Measurements from ENCODE around the gene SPATA16. TPM values are rescaled to one million over a fixed set of nuclear protein-coding genes. Genes with fewer than 3 reads are reported as not detected.

Gene SPATA16
- total and polyA plus RNA-seq, 2 donors (not counting 3 experiments of a cell fraction or from before 2014, with no cell fraction given) = not detected

DNA sequence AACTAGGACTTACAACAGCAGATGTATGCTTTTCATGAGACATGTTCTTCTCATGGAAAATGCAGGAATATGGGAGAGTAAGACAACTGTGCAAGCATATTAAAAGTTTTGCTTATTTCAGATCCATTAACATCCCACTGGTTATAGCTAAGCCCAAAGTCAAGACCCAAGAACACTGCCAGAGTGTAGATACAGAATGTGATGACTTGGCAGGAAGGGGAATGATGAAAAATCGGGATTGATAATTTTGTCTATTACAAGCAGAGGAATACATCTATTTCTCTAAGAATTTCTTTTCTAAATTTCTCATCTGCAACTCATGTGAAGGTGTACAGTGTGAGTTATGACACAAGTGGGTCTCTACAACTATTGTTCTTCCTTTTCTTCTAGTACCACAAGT lies 76.4 kb downstream of the SPATA16 start:
- no peak overlapping the region for H3K4me2 ChIP-seq (ENCODE audit: insufficient read depth, low read length)
- no peak overlapping the region for H3K27ac ChIP-seq (ENCODE audit: insufficient read depth, low read depth, low read length)
- ChIA-PET POLR2A (no interaction called here), CTCF (interaction anchor here (0.7 kb wide), 1 partner anchor 313 kb away, joined by 3 read pairs; no protein-coding TSS in a partner anchor)
- DNase-seq (ENCODE audit: low read depth, low spot score) (no peak), FAIRE-seq (no peak)
- H3K4me1 ChIP-seq (ENCODE audit: control insufficient read depth, extremely low read depth, insufficient read depth, low read length) = no peaks in the 10 kb centered on the region
- no peak overlapping the region for H3K9ac ChIP-seq (replicated peaks; ENCODE audit: extremely low read depth, insufficient read depth, low read length)
- TF ChIP-seq, protein P1, sequence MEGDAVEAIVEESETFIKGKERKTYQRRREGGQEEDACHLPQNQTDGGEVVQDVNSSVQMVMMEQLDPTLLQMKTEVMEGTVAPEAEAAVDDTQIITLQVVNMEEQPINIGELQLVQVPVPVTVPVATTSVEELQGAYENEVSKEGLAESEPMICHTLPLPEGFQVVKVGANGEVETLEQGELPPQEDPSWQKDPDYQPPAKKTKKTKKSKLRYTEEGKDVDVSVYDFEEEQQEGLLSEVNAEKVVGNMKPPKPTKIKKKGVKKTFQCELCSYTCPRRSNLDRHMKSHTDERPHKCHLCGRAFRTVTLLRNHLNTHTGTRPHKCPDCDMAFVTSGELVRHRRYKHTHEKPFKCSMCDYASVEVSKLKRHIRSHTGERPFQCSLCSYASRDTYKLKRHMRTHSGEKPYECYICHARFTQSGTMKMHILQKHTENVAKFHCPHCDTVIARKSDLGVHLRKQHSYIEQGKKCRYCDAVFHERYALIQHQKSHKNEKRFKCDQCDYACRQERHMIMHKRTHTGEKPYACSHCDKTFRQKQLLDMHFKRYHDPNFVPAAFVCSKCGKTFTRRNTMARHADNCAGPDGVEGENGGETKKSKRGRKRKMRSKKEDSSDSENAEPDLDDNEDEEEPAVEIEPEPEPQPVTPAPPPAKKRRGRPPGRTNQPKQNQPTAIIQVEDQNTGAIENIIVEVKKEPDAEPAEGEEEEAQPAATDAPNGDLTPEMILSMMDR (IDR thresholded peaks at IDR 0.05; ENCODE audit: extremely low read depth in 1 of 2, insufficient read depth in 1 of 2, low read depth in 1 of 2, low read length in 2 of 2) = no peak
- TF ChIP-seq, protein P2, sequence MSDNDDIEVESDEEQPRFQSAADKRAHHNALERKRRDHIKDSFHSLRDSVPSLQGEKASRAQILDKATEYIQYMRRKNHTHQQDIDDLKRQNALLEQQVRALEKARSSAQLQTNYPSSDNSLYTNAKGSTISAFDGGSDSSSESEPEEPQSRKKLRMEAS (IDR thresholded peaks at IDR 0.05; ENCODE audit: insufficient read depth, insufficient read length) = no peak
- no peak for TF ChIP-seq POLR2A (IDR thresholded peaks at IDR 0.05; ENCODE audit: low read depth, low read length)
- no peak for TF ChIP-seq JUN (IDR thresholded peaks at IDR 0.05; ENCODE audit: borderline replicate concordance, insufficient read depth, insufficient read length, low read depth)
- TF ChIP-seq MYC (IDR thresholded peaks at IDR 0.05; ENCODE audit: low read depth, low read length) = no peak
- TF ChIP-seq FOS (IDR thresholded peaks at IDR 0.05; ENCODE audit: borderline replicate concordance, insufficient read depth, low read length) = no peak
- TF ChIP-seq POLR2AphosphoS5 (IDR thresholded peaks at IDR 0.05; ENCODE audit: insufficient read depth, low read depth, low read length) = no peak
- no peak for TF ChIP-seq EZH2 (IDR thresholded peaks at IDR 0.05; ENCODE audit: borderline replicate concordance, low read depth, low read length, severe bottlenecking)
- no peak for TF ChIP-seq GATA2 (IDR thresholded peaks at IDR 0.05; ENCODE audit: insufficient read depth, insufficient read length, low read depth, low read length)
- no peaks in the 10 kb centered on the region for H3K79me2 ChIP-seq (ENCODE audit: control insufficient read depth, insufficient read depth, low read length)
- no peaks in the 10 kb centered on the region for H3K27me3 ChIP-seq (ENCODE audit: control insufficient read depth in 2 of 2, insufficient read depth in 2 of 2, low read length in 2 of 2)
- no TSS peak for BruUV-seq (replicated peaks)
- dilution Hi-C loops (cut with MboI; ENCODE audit: extremely low pct_ligation_motif_present, low sequenced_read_pairs) (no loop called here), intact Hi-C loops (cut with micrococcal nuclease) (no loop called here)
- H2AFZ ChIP-seq (ENCODE audit: low read depth, low read length) = no peak overlapping the region
- H4K20me1 ChIP-seq (replicated peaks; ENCODE audit: control insufficient read depth, extremely low read depth, insufficient read depth, low read length) = no peaks in the 10 kb centered on the region
- H3K9me1 ChIP-seq (replicated peaks; ENCODE audit: control insufficient read depth, extremely low read depth, insufficient read depth, low read length) = no peaks in the 10 kb centered on the region
- no peaks in the 10 kb centered on the region for H3K36me3 ChIP-seq (ENCODE audit: control insufficient read depth in 2 of 2, extremely low read depth in 1 of 2, insufficient read depth in 2 of 2, low read length in 2 of 2)
- H3K9me3 ChIP-seq (replicated peaks; ENCODE audit: control insufficient read depth, insufficient read depth, low read length) = no peaks in the 10 kb centered on the region
- H3K4me3 ChIP-seq (replicated peaks in 1 of 3; ENCODE audit: insufficient read depth in 1 of 3, low read depth in 1 of 3, low read length in 3 of 3) = no peak overlapping the region
